ENCODE measurements around the gene EHF. TPM values are rescaled to one million over a fixed set of nuclear protein-coding genes. Genes with fewer than 3 reads are reported as not detected.

EHF gene
- polyA plus RNA-seq, 1 donor (not counting 4 experiments of a cell fraction or from before 2014, with no cell fraction given): 64.2 TPM

DNA sequence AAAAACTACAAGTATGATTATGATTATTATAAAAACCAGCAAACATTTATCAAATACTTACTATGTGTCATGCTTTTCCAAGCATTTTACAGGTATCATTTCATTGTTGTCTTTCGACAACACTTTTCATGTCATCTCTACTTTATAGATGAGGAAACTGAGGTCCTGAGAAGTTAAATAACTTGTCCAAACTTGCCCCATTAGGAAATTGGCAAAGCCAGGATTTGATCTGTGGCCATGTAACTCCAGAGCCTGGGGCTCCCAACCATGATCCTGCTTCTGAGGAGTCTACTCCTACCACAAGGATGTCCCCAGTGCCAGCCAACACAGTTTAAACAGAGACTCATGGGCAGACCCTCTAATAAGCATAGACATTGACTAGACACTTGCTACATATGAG is 15.2 kb downstream of the EHF start:
- DNase-seq (ENCODE audit: low read depth, low spot score) (no peak), FAIRE-seq (peak; percentile 48)
- dilution Hi-C loops (cut with MboI; ENCODE audit: extremely low pct_ligation_motif_present, low sequenced_read_pairs): no loop called here
- H2AFZ ChIP-seq (ENCODE audit: control insufficient read depth, low read length): no peak overlapping the region
- peaks cover 96% of the 10 kb centered on the region for H3K4me1 ChIP-seq (ENCODE audit: control insufficient read depth, extremely low read depth, insufficient read depth, low read length)
- TF ChIP-seq EZH2 (IDR thresholded peaks at IDR 0.05; ENCODE audit: low read length): no peak
- TF ChIP-seq, protein P1, sequence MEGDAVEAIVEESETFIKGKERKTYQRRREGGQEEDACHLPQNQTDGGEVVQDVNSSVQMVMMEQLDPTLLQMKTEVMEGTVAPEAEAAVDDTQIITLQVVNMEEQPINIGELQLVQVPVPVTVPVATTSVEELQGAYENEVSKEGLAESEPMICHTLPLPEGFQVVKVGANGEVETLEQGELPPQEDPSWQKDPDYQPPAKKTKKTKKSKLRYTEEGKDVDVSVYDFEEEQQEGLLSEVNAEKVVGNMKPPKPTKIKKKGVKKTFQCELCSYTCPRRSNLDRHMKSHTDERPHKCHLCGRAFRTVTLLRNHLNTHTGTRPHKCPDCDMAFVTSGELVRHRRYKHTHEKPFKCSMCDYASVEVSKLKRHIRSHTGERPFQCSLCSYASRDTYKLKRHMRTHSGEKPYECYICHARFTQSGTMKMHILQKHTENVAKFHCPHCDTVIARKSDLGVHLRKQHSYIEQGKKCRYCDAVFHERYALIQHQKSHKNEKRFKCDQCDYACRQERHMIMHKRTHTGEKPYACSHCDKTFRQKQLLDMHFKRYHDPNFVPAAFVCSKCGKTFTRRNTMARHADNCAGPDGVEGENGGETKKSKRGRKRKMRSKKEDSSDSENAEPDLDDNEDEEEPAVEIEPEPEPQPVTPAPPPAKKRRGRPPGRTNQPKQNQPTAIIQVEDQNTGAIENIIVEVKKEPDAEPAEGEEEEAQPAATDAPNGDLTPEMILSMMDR (optimal IDR thresholded peaks at IDR 0.05 in 1 of 3, IDR thresholded peaks at IDR 0.05 in 1 of 3, conservative IDR thresholded peaks at IDR 0.05 in 1 of 3; ENCODE audit: extremely low read depth in 1 of 3, insufficient read depth in 2 of 3, low read length in 3 of 3): no peak
- peaks cover 94% of the 10 kb centered on the region for H3K79me2 ChIP-seq (ENCODE audit: control insufficient read depth, insufficient read depth, low read length)
- no peak overlapping the region for H3K9ac ChIP-seq (ENCODE audit: control insufficient read depth, extremely low read depth, insufficient read depth, low read length)
- no peak overlapping the region for H3K4me3 ChIP-seq (ENCODE audit: control insufficient read depth in 2 of 3, extremely low read depth in 1 of 3, insufficient read depth in 2 of 3, low read depth in 1 of 3, low read length in 3 of 3)
- peak overlapping the region; percentile 59 for H3K4me2 ChIP-seq (ENCODE audit: control insufficient read depth, extremely low read depth, insufficient read depth, low read depth, low read length)
- peaks cover 6% of the 10 kb centered on the region for H3K9me1 ChIP-seq (ENCODE audit: control insufficient read depth, extremely low read depth, insufficient read depth, low read length)
- peaks cover 5 to 6% of the 10 kb centered on the region in 2 experiments for H3K36me3 ChIP-seq (ENCODE audit: control insufficient read depth in 2 of 2, extremely low read depth in 1 of 2, insufficient read depth in 2 of 2, low read length in 2 of 2)
- H4K20me1 ChIP-seq (ENCODE audit: control insufficient read depth, extremely low read depth, insufficient read depth, low read length): no peaks in the 10 kb centered on the region
- H3K9me3 ChIP-seq (ENCODE audit: control insufficient read depth, low read depth, low read length): no peaks in the 10 kb centered on the region
- no peaks in the 10 kb centered on the region for H3K27me3 ChIP-seq (ENCODE audit: control insufficient read depth, extremely low read depth, insufficient read depth, low read length)
- H3K27ac ChIP-seq (ENCODE audit: control insufficient read depth, insufficient read depth, low read length): peak overlapping the region; percentile 4

DNA sequence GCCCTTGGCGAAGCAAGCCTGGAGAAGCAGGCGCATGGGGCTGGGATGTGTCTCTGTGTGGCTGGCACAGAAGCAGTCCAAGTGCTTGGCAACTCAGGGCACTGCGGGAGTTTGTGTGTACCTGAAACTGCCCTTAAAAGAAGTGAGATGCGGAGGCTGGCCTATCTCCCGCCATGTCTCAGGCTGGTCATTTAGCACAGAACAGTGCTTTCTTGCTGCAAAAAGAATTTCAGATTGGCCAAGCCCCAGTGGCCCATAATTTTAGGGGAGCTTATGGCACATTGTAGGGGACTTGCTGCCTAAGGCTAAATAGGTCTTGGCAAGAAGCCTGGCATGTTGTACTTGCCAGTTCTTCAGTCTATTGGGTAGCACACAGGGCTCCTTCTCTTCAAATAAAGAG is 16.4 kb downstream of the EHF start:
- DNase-seq (ENCODE audit: low read depth, low spot score) (no peak), FAIRE-seq (no peak)
- Histone ChIP-seq H3K4me1 (ENCODE audit: control insufficient read depth, extremely low read depth, insufficient read depth, low read length) (peaks cover 96% of the 10 kb centered on the region), H3K27me3 (ENCODE audit: control insufficient read depth, extremely low read depth, insufficient read depth, low read length) (no peaks in the 10 kb centered on the region), H3K4me2 (ENCODE audit: control insufficient read depth, extremely low read depth, insufficient read depth, low read depth, low read length) (peak overlapping the region; percentile 34), H3K9ac (ENCODE audit: control insufficient read depth, extremely low read depth, insufficient read depth, low read length) (peak overlapping the region; percentile 6), H3K4me3 (ENCODE audit: control insufficient read depth in 2 of 3, extremely low read depth in 1 of 3, insufficient read depth in 2 of 3, low read depth in 1 of 3, low read length in 3 of 3) (no peak overlapping the region), H4K20me1 (ENCODE audit: control insufficient read depth, extremely low read depth, insufficient read depth, low read length) (no peaks in the 10 kb centered on the region), H3K9me1 (ENCODE audit: control insufficient read depth, extremely low read depth, insufficient read depth, low read length) (peaks cover 6% of the 10 kb centered on the region), H3K27ac (ENCODE audit: control insufficient read depth, insufficient read depth, low read length) (peak overlapping the region; percentile 20), H3K79me2 (ENCODE audit: control insufficient read depth, insufficient read depth, low read length) (peaks cover 91% of the 10 kb centered on the region), H3K36me3 (ENCODE audit: control insufficient read depth in 2 of 2, extremely low read depth in 1 of 2, insufficient read depth in 2 of 2, low read length in 2 of 2) (peaks cover 5 to 6% of the 10 kb centered on the region in 2 experiments), H3K9me3 (ENCODE audit: control insufficient read depth, low read depth, low read length) (no peaks in the 10 kb centered on the region), H2AFZ (ENCODE audit: control insufficient read depth, low read length) (no peak overlapping the region)
- dilution Hi-C loops (cut with MboI; ENCODE audit: extremely low pct_ligation_motif_present, low sequenced_read_pairs): no loop called here
- TF ChIP-seq, protein P1 (optimal IDR thresholded peaks at IDR 0.05 in 1 of 3, IDR thresholded peaks at IDR 0.05 in 1 of 3, conservative IDR thresholded peaks at IDR 0.05 in 1 of 3; ENCODE audit: extremely low read depth in 1 of 3, insufficient read depth in 2 of 3, low read length in 3 of 3): no peak
- no peak for TF ChIP-seq EZH2 (IDR thresholded peaks at IDR 0.05; ENCODE audit: low read length)

All from keratinocyte (primary cell).